Prostate gland (tissue), 2 donors: ENCODE results near the gene VPS16.

Source experiments
- CTCF ChIP-seq, 4 experiments: fragments of 200-600 bp in 2 of 4; fragments of 450-650 bp in 2 of 4; sonication (generic) in 2 of 4; IDR thresholded peaks; 1 replicate in 3 of 4; 2 replicates in 1 of 4; pipeline ENCODE4 v1.5.1; 2016 to 2019; ENCODE audit warnings: antibody characterized with exemption in 4 of 4, mild to moderate bottlenecking in 2 of 4, moderate library complexity in 2 of 4
- POLR2A ChIP-seq: fragments of 450-650 bp; IDR thresholded peaks from one replicate; pipeline ENCODE4 v1.6.1; 2016; ENCODE audit warnings: antibody characterized with exemption, mild to moderate bottlenecking

GRCh38 chr20:2800521-2801285 is 39.8 kb upstream of the VPS16 start, which contains the start of gene CPXM1:
- TF ChIP-seq CTCF (IDR thresholded peaks at IDR 0.05) (no peak), POLR2A (no peak)
